ENCODE data around the gene CHD8. TPM values are rescaled to one million over a fixed set of nuclear protein-coding genes. Genes with fewer than 3 reads are reported as not detected.

Gene CHD8
- total RNA-seq, 4 donors from 2014 or later: 46.2 to 112 (median 78.4) TPM

GRCh38 chr14:21476523-21476924, 20.6 kb upstream of the CHD8 start:
- no peak for TF ChIP-seq CTCF (IDR thresholded peaks at IDR 0.05)
- no peak for TF ChIP-seq POLR2A (IDR thresholded peaks at IDR 0.05)
- H3K4me3 ChIP-seq: peak overlapping the region; percentile 72 to 86 (median 78)
- peaks cover 0 to 14% (median 6%) of the 10 kb centered on the region in 4 donors for H3K4me1 ChIP-seq
- no peaks in the 10 kb centered on the region for H3K27me3 ChIP-seq
- H3K36me3 ChIP-seq: peaks cover 0 to 26% (median 0%) of the 10 kb centered on the region in 3 donors
- peak overlapping the region; percentile 82 to 91 (median 89) for H3K27ac ChIP-seq
- peak; percentile 90 to 95 (median 94) for DNase-seq
- H3K9me3 ChIP-seq: no peaks in the 10 kb centered on the region

- no peak for TF ChIP-seq POLR2A (IDR thresholded peaks at IDR 0.05)
- peak in 1 of 6 experiments; percentile 1 for TF ChIP-seq CTCF (IDR thresholded peaks at IDR 0.05)
- H3K36me3 ChIP-seq: peaks cover 0 to 20% (median 0%) of the 10 kb centered on the region in 3 donors
Observed at GRCh38 chr14:21475767-21476522, 20.0 kb upstream of the CHD8 start.

GRCh38 chr14:21467616-21468015, 11.7 kb upstream of the CHD8 start:
- H3K4me1 ChIP-seq: no peaks in the 10 kb centered on the region
- TF ChIP-seq POLR2A (IDR thresholded peaks at IDR 0.05): no peak
- TF ChIP-seq CTCF (IDR thresholded peaks at IDR 0.05): no peak
- no peaks in the 10 kb centered on the region for H3K27me3 ChIP-seq
- no peak overlapping the region for H3K27ac ChIP-seq
- no peaks in the 10 kb centered on the region for H3K9me3 ChIP-seq
- H3K36me3 ChIP-seq: peaks cover 0 to 56% (median 0%) of the 10 kb centered on the region in 3 donors
- no peak for DNase-seq
- no peak overlapping the region for H3K4me3 ChIP-seq

More at GRCh38 chr14:21475767-21476522, 20.0 kb upstream of the CHD8 start:
- Histone ChIP-seq H3K4me3 (peak overlapping the region; percentile 72 to 86 (median 78)), H3K4me1 (peaks cover 0 to 14% (median 6%) of the 10 kb centered on the region in 4 donors), H3K27me3 (no peaks in the 10 kb centered on the region), H3K27ac (peak overlapping the region; percentile 82 to 91 (median 89)), H3K9me3 (no peaks in the 10 kb centered on the region)
- no peak for DNase-seq

GRCh38 chr14:21455592-21455911, 371 bp downstream of the CHD8 start:
- Histone ChIP-seq H3K4me1 (peaks cover 0 to 23% (median 5%) of the 10 kb centered on the region in 4 donors), H3K36me3 (peaks cover 0 to 14% (median 0%) of the 10 kb centered on the region in 3 donors), H3K9me3 (no peaks in the 10 kb centered on the region), H3K4me3 (peak overlapping the region; percentile 63 to 82 (median 74)), H3K27ac (peak overlapping the region; percentile 85 to 96 (median 94)), H3K27me3 (no peaks in the 10 kb centered on the region)
- no peak for TF ChIP-seq CTCF (IDR thresholded peaks at IDR 0.05)
- no peak for TF ChIP-seq POLR2A (IDR thresholded peaks at IDR 0.05)
- no peak for DNase-seq

GRCh38 chr14:21454843-21455544, 929 bp downstream of the CHD8 start:
- DNase-seq: no peak
- Histone ChIP-seq H3K27me3 (no peaks in the 10 kb centered on the region), H3K36me3 (peaks cover 0 to 8% (median 0%) of the 10 kb centered on the region in 3 donors), H3K9me3 (no peaks in the 10 kb centered on the region), H3K4me3 (peak overlapping the region; percentile 63 to 82 (median 74)), H3K27ac (peak overlapping the region; percentile 85 to 96 (median 94)), H3K4me1 (peaks cover 0 to 23% (median 5%) of the 10 kb centered on the region in 4 donors)
- TF ChIP-seq CTCF (IDR thresholded peaks at IDR 0.05) (no peak), POLR2A (IDR thresholded peaks at IDR 0.05) (no peak)

Data from Peyer's patch (tissue), 4 donors.